Measurements from ENCODE around the gene SARNP.
"Not testable (repeated sequence)": the region's sequence is repeated elsewhere in the genome, so short reads cannot be mapped to it uniquely, and the experiment has no call there.

SARNP gene

GRCh38 chr12:55760663-55761062 is 56.9 kb downstream of the SARNP start:
- H4K20me1 ChIP-seq (ENCODE audit: low read depth, low read length) = no peaks in the 10 kb centered on the region
- H3K79me2 ChIP-seq (ENCODE audit: insufficient read depth, low read length) = no peaks in the 10 kb centered on the region
- H3K27ac ChIP-seq (ENCODE audit: low read depth, low read length) = no peak overlapping the region
- H3K27me3 ChIP-seq (ENCODE audit: low read length) = no peaks in the 10 kb centered on the region
- TF ChIP-seq CTCF (IDR thresholded peaks at IDR 0.05; ENCODE audit: insufficient read depth, low read length, poor library complexity, severe bottlenecking) (no peak), EZH2phosphoT487 (conservative IDR thresholded peaks at IDR 0.05; ENCODE audit: low read length) (no peak)
- no peak overlapping the region for H3K4me3 ChIP-seq (ENCODE audit: insufficient read depth, low read length, poor library complexity, severe bottlenecking)
- H2AFZ ChIP-seq (ENCODE audit: low read depth, low read length, severe bottlenecking) = no peak overlapping the region
- no peaks in the 10 kb centered on the region for H3F3A ChIP-seq (ENCODE audit: insufficient read depth)
- peaks cover 17% of the 10 kb centered on the region; the same call in 1 of the 2 replicates for H3K36me3 ChIP-seq (ENCODE audit: low read length)
- H3K9ac ChIP-seq (ENCODE audit: low read length) = no peak overlapping the region
- no peaks in the 10 kb centered on the region for H3K9me3 ChIP-seq (ENCODE audit: insufficient read depth, low read length)
- no peak overlapping the region for H3K4me2 ChIP-seq (ENCODE audit: low read depth, low read length, poor library complexity, severe bottlenecking)
- H3K9me2 ChIP-seq (replicated peaks; ENCODE audit: insufficient read depth, low read length) = no peaks in the 10 kb centered on the region

- H3K36me3 ChIP-seq (ENCODE audit: low read length) = peaks cover 26% of the 10 kb centered on the region; the same call in 1 of the 2 replicates
- not testable (repeated sequence) for H3K9ac ChIP-seq (ENCODE audit: low read length); H3K4me3 ChIP-seq (ENCODE audit: insufficient read depth, low read length, poor library complexity, severe bottlenecking); H3F3A ChIP-seq (ENCODE audit: insufficient read depth); H3K79me2 ChIP-seq (ENCODE audit: insufficient read depth, low read length); H4K20me1 ChIP-seq (ENCODE audit: low read depth, low read length); H3K9me3 ChIP-seq (ENCODE audit: insufficient read depth, low read length); H3K4me2 ChIP-seq (ENCODE audit: low read depth, low read length, poor library complexity, severe bottlenecking); H3K27me3 ChIP-seq (ENCODE audit: low read length); H3K9me2 ChIP-seq (replicated peaks; ENCODE audit: insufficient read depth, low read length); H2AFZ ChIP-seq (ENCODE audit: low read depth, low read length, severe bottlenecking); H3K27ac ChIP-seq (ENCODE audit: low read depth, low read length)
These were observed 58.9 kb downstream of the SARNP start for GRCh38 chr12:55758575-55758974.

GRCh38 chr12:55757701-55758100 is 59.8 kb downstream of the SARNP start:
- H4K20me1 ChIP-seq (ENCODE audit: low read depth, low read length) = no peaks in the 10 kb centered on the region

More at GRCh38 chr12:55757701-55758100, 59.8 kb downstream of the SARNP start:
- Histone ChIP-seq H3K4me2 (ENCODE audit: low read depth, low read length, poor library complexity, severe bottlenecking) (no peak overlapping the region), H3K9me2 (replicated peaks; ENCODE audit: insufficient read depth, low read length) (no peaks in the 10 kb centered on the region), H3K27me3 (ENCODE audit: low read length) (no peaks in the 10 kb centered on the region), H2AFZ (ENCODE audit: low read depth, low read length, severe bottlenecking) (no peak overlapping the region), H3F3A (ENCODE audit: insufficient read depth) (no peaks in the 10 kb centered on the region; the same call in 1 of the 2 replicates), H3K4me3 (ENCODE audit: insufficient read depth, low read length, poor library complexity, severe bottlenecking) (no peak overlapping the region), H3K79me2 (ENCODE audit: insufficient read depth, low read length) (no peaks in the 10 kb centered on the region), H3K9ac (ENCODE audit: low read length) (no peak overlapping the region), H3K27ac (ENCODE audit: low read depth, low read length) (no peak overlapping the region), H3K9me3 (ENCODE audit: insufficient read depth, low read length) (no peaks in the 10 kb centered on the region), H3K36me3 (ENCODE audit: low read length) (peaks cover 26% of the 10 kb centered on the region; the same call in 1 of the 2 replicates)
- TF ChIP-seq CTCF (IDR thresholded peaks at IDR 0.05; ENCODE audit: insufficient read depth, low read length, poor library complexity, severe bottlenecking) (no peak), EZH2phosphoT487 (conservative IDR thresholded peaks at IDR 0.05; ENCODE audit: low read length) (no peak)
